A549 treated with AZD9567 at 1 μM for 4 hours (cell line): Measurements from ENCODE around the gene CCDC78. TPM values are rescaled to one million over a fixed set of nuclear protein-coding genes. Genes with fewer than 3 reads are reported as not detected.

Experiments used
- total RNA-seq: library from RNA; stranded (reverse); fragments of 200-300 nt; extraction: Qiagen RNA extraction; gene quantifications from 5 replicates; pipeline ENCODE4 v1.2.3, GENCODE V29; 2022; ENCODE audit not compliant: insufficient read depth

Gene CCDC78
- 3.1 to 6.8 TPM (median 4.9 TPM) in 5 replicates for total RNA-seq

GRCh38 chr16:726438-727290, at the start of gene CCDC78, which contains the start of gene HAGHL:
Gene CCDC78 (minus strand): TSS chr16:726443. CDS start chr16:726367, 76 bp downstream.
Gene HAGHL (plus strand): TSS chr16:727106. CDS start chr16:727510, 404 bp downstream.

GRCh38 chr16:760545-761343, 34.5 kb upstream of the CCDC78 start, which contains the start of gene MSLN:
Gene MSLN (plus strand): TSS chr16:760734. CDS start chr16:762681, 1,947 bp downstream.

GRCh38 chr16:740764-741505, 14.7 kb upstream of the CCDC78 start, which contains the start of gene CIAO3:
Gene CIAO3 (minus strand): TSS chr16:740997. CDS start chr16:740985, 12 bp downstream.

GRCh38 chr16:720990-721764, 5.1 kb downstream of the CCDC78 start, which contains the start of gene ANTKMT:
Gene ANTKMT (plus strand): TSS chr16:721146. CDS start chr16:721275, 129 bp downstream.

GRCh38 chr16:714558-715476, 11.4 kb downstream of the CCDC78 start, which contains the start of gene METRN:
Gene METRN (plus strand): TSS chr16:715118. CDS start chr16:715290, 172 bp downstream.

GRCh38 chr16:705431-706188, 20.6 kb downstream of the CCDC78 start, which contains the start of gene FBXL16:
Gene FBXL16 (minus strand): TSS chr16:705801. CDS start chr16:697405, 8,396 bp downstream.

GRCh38 chr16:684071-684794, 42.0 kb downstream of the CCDC78 start, which contains the start of gene JMJD8:
Gene JMJD8 (minus strand): TSS chr16:684334. CDS start chr16:684319, 15 bp downstream.

GRCh38 chr16:679814-680624, 46.2 kb downstream of the CCDC78 start, which contains the start of gene STUB1:
Gene STUB1 (plus strand): TSS chr16:680410. CDS start chr16:680526, 116 bp downstream.

GRCh38 chr16:674968-675883, 51.0 kb downstream of the CCDC78 start, which contains the start of gene RHBDL1:
Gene RHBDL1 (plus strand): TSS chr16:675671. CDS start chr16:675791, 120 bp downstream.

Other genes with a start within 250 kb of the CCDC78 start
- 45.6 to 75.6 TPM (median 71.1 TPM) in 5 replicates for gene CAPN15, start 198.7 kb downstream of the CCDC78 start, total RNA-seq
- 0.05 to 0.19 TPM (median 0.08 TPM) in 4 of 5 replicates, not detected in the other for gene PRR35, start 166.0 kb downstream of the CCDC78 start, total RNA-seq
- gene NHLRC4, start 159.4 kb downstream of the CCDC78 start, total RNA-seq = 0.14 to 0.24 TPM (median 0.21 TPM) in 4 of 5 replicates, not detected in the other
- 41.9 to 44.5 TPM (median 42.8 TPM) in 5 replicates for gene PIGQ, start 156.5 kb downstream of the CCDC78 start, total RNA-seq
- gene RAB40C, start 136.4 kb downstream of the CCDC78 start, total RNA-seq = 16.5 to 21.1 TPM (median 20.7 TPM) in 5 replicates
- 0.21 to 0.26 TPM (median 0.23 TPM) in 4 of 5 replicates, not detected in the other for gene WFIKKN1, start 95.5 kb downstream of the CCDC78 start, total RNA-seq
- gene METTL26, start 90.1 kb downstream of the CCDC78 start, total RNA-seq = 77.8 to 140 TPM (median 136 TPM) in 5 replicates
- gene MCRIP2, start 84.6 kb downstream of the CCDC78 start, total RNA-seq = 21.4 to 47.7 TPM (median 40.9 TPM) in 5 replicates
- 29.1 to 35.6 TPM (median 31.4 TPM) in 5 replicates for gene WDR90, start 77.1 kb downstream of the CCDC78 start, total RNA-seq
- 60.5 to 110 TPM (median 103 TPM) in 5 replicates for gene RHOT2, start 58.3 kb downstream of the CCDC78 start, total RNA-seq
- gene RHBDL1, start 50.8 kb downstream of the CCDC78 start, total RNA-seq = 1.5 to 2.0 TPM (median 1.6 TPM) in 4 of 5 replicates, not detected in the other
- 77.5 to 143 TPM (median 137 TPM) in 5 replicates for gene STUB1, start 46.0 kb downstream of the CCDC78 start, total RNA-seq
- gene JMJD8, start 42.1 kb downstream of the CCDC78 start, total RNA-seq = 56.9 to 81.0 TPM (median 77.8 TPM) in 5 replicates
- 4.2 to 6.2 TPM (median 5.9 TPM) in 5 replicates for gene WDR24, start 36.0 kb downstream of the CCDC78 start, total RNA-seq
- 6.3 to 9.6 TPM (median 7.2 TPM) in 5 replicates for gene FBXL16, start 20.6 kb downstream of the CCDC78 start, total RNA-seq
- 71.0 to 213 TPM (median 211 TPM) in 5 replicates for gene METRN, start 11.3 kb downstream of the CCDC78 start, total RNA-seq
- 43.2 to 64.4 TPM (median 63.4 TPM) in 5 replicates for gene ANTKMT, start 5.3 kb downstream of the CCDC78 start, total RNA-seq
- 4.1 to 22.8 TPM (median 20.5 TPM) in 5 replicates for gene HAGHL, start 663 bp upstream of the CCDC78 start, total RNA-seq
- 21.6 to 27.5 TPM (median 25.4 TPM) in 5 replicates for gene CIAO3, start 14.6 kb upstream of the CCDC78 start, total RNA-seq
- 1.6 to 2.8 TPM (median 2.2 TPM) in 5 replicates for gene MSLN, start 34.3 kb upstream of the CCDC78 start, total RNA-seq
- 29.7 to 58.4 TPM (median 53.8 TPM) in 5 replicates for gene RPUSD1, start 61.9 kb upstream of the CCDC78 start, total RNA-seq
- 25.3 to 43.9 TPM (median 32.1 TPM) in 5 replicates for gene CHTF18, start 62.2 kb upstream of the CCDC78 start, total RNA-seq
- 0.08 TPM in 1 of 5 replicates, not detected in the others for gene GNG13, start 74.3 kb upstream of the CCDC78 start, total RNA-seq
- gene LMF1, start 244.5 kb upstream of the CCDC78 start, total RNA-seq = 6.9 to 10.7 TPM (median 8.3 TPM) in 5 replicates